ENCODE data around the gene PHF21A. TPM values are rescaled to one million over a fixed set of nuclear protein-coding genes. Genes with fewer than 3 reads are reported as not detected.
A peak's percentile ranks its signal among the peaks of the same experiment; 100 is the strongest.
"Not testable (repeated sequence)": the region's sequence is repeated elsewhere in the genome, so short reads cannot be mapped to it uniquely, and the experiment has no call there.

PHF21A gene
- total RNA-seq, 4 donors from 2014 or later, result 11.2 to 22.3 (median 15.9) TPM

- no peak for DNase-seq
- Histone ChIP-seq H3K4me3 (peak overlapping the region in 1 of 4 donors; percentile 94), H3K27me3 (no peaks in the 10 kb centered on the region), H3K4me1 (peaks cover 4 to 72% (median 33%) of the 10 kb centered on the region in 3 donors), H3K36me3 (no peaks in the 10 kb centered on the region), H3K9me3 (no peaks in the 10 kb centered on the region), H3K27ac (peak overlapping the region in 2 of 4 donors; percentile 94 to 98)
- intact Hi-C loops (cut with DNase I), result no loop called here
- TF ChIP-seq POLR2A (IDR thresholded peaks at IDR 0.05), result no peak
- TF ChIP-seq CTCF (IDR thresholded peaks at IDR 0.05), result peak in 1 of 6 experiments; percentile 17
Measured at GRCh38 chr11:46117842-46118241, 3.4 kb downstream of the PHF21A start.

- peaks cover 4 to 76% (median 37%) of the 10 kb centered on the region in 3 donors for H3K4me1 ChIP-seq
- DNase-seq; H3K27me3 ChIP-seq; H3K9me3 ChIP-seq; intact Hi-C loops (cut with DNase I); H3K36me3 ChIP-seq; H3K4me3 ChIP-seq: not testable (repeated sequence)
- 78 to 89% methylated on average over 10 of the region's 10 CpGs for WGBS, 2 donors
- H3K27ac ChIP-seq, result peak overlapping the region in 2 of 4 donors; percentile 7 to 21
Measured at GRCh38 chr11:46116712-46117037, 4.6 kb downstream of the PHF21A start.

- H3K36me3 ChIP-seq, result no peaks in the 10 kb centered on the region
- WGBS, 2 donors, result 17 to 25% methylated on average over 3 of the region's 3 CpGs
- H3K4me1 ChIP-seq, result peaks cover 4 to 76% (median 37%) of the 10 kb centered on the region in 3 donors
- H3K9me3 ChIP-seq, result no peaks in the 10 kb centered on the region
- DNase-seq, result no peak
- peak overlapping the region in 2 of 4 donors; percentile 7 to 21 for H3K27ac ChIP-seq
- no peak overlapping the region for H3K4me3 ChIP-seq
- H3K27me3 ChIP-seq, result no peaks in the 10 kb centered on the region
- intact Hi-C loops (cut with DNase I), result no loop called here
- TF ChIP-seq CTCF (IDR thresholded peaks at IDR 0.05) (no peak), POLR2A (IDR thresholded peaks at IDR 0.05) (no peak)
Measured at GRCh38 chr11:46116007-46116711, 5.1 kb downstream of the PHF21A start.

- no peak for DNase-seq
- Histone ChIP-seq H3K4me3 (no peak overlapping the region), H3K9me3 (no peaks in the 10 kb centered on the region), H3K27me3 (no peaks in the 10 kb centered on the region), H3K4me1 (peaks cover 4 to 84% (median 37%) of the 10 kb centered on the region in 3 donors), H3K36me3 (no peaks in the 10 kb centered on the region), H3K27ac (peak overlapping the region in 1 of 4 donors; percentile 28)
- TF ChIP-seq POLR2A (IDR thresholded peaks at IDR 0.05) (no peak), CTCF (IDR thresholded peaks at IDR 0.05) (no peak)
- intact Hi-C loops (cut with DNase I), result no loop called here
Measured at GRCh38 chr11:46114961-46115360, 6.3 kb downstream of the PHF21A start.

GRCh38 chr11:46114378-46114777 lies 6.9 kb downstream of the PHF21A start:
- Histone ChIP-seq H3K4me3 (no peak overlapping the region), H3K27me3 (no peaks in the 10 kb centered on the region), H3K9me3 (no peaks in the 10 kb centered on the region), H3K36me3 (no peaks in the 10 kb centered on the region), H3K27ac (peak overlapping the region in 1 of 4 donors; percentile 28), H3K4me1 (peaks cover 4 to 89% (median 37%) of the 10 kb centered on the region in 3 donors)
- TF ChIP-seq CTCF (IDR thresholded peaks at IDR 0.05) (no peak), POLR2A (IDR thresholded peaks at IDR 0.05) (no peak)
- intact Hi-C loops (cut with DNase I), result no loop called here
- WGBS, 2 donors, result 87 to 88% methylated on average over 4 of the region's 4 CpGs
- no peak for DNase-seq
